Epithelial cell of esophagus (primary cell): ENCODE measurements around the gene SIGLEC7.

ENCODE experiments used
- DNase-seq: peaks from one replicate; pipeline ENCODE4 v3.0.0; 2010; ENCODE audit warnings: low read depth
- H3K4me3 ChIP-seq: 2 replicates; pipeline ENCODE4 v1.5.1; 2011; ENCODE audit warnings: mild to moderate bottlenecking, low read length, control low read depth
- TF ChIP-seq, protein P1 (sequence below): IDR thresholded peaks from 2 replicates; pipeline ENCODE4 v1.5.1; 2011; ENCODE audit warnings: low read depth, mild to moderate bottlenecking, low read length, control low read depth, inconsistent platforms; ENCODE audit not compliant: insufficient read depth; ENCODE audit errors: missing control alignments

The SIGLEC7 gene

DNA sequence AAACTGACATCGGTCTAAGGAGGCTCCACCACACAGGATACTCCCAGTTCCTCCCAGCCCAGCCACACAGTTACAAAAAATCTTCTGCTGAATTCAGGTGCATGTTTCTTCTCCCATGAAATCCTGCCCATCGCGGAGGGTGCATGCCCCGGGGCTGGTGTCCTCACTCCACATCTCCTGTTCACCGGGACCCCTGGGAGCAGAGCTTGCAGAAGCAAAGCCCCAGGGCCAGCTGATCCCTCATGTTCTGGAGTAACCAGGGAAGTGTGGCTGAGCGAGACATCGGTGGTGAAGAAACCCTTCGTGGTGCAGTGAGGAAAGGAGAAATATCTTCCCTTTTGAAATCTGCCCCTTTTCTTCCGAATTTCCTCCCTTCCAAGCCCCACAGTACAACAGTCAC is 18.3 kb upstream of the SIGLEC7 start:
- no peak for DNase-seq
- no peak overlapping the region for H3K4me3 ChIP-seq
- TF ChIP-seq, protein P1, sequence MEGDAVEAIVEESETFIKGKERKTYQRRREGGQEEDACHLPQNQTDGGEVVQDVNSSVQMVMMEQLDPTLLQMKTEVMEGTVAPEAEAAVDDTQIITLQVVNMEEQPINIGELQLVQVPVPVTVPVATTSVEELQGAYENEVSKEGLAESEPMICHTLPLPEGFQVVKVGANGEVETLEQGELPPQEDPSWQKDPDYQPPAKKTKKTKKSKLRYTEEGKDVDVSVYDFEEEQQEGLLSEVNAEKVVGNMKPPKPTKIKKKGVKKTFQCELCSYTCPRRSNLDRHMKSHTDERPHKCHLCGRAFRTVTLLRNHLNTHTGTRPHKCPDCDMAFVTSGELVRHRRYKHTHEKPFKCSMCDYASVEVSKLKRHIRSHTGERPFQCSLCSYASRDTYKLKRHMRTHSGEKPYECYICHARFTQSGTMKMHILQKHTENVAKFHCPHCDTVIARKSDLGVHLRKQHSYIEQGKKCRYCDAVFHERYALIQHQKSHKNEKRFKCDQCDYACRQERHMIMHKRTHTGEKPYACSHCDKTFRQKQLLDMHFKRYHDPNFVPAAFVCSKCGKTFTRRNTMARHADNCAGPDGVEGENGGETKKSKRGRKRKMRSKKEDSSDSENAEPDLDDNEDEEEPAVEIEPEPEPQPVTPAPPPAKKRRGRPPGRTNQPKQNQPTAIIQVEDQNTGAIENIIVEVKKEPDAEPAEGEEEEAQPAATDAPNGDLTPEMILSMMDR: no peak

GRCh38 chr19:51124216-51124615 is 17.9 kb upstream of the SIGLEC7 start:
- DNase-seq: no peak
- H3K4me3 ChIP-seq: no peak overlapping the region
- TF ChIP-seq, protein P1: no peak

GRCh38 chr19:51124729-51125128 is 17.4 kb upstream of the SIGLEC7 start, which contains the start of gene SIGLEC9:
Gene SIGLEC9 (plus strand): TSS chr19:51124906. CDS start chr19:51124975, 69 bp downstream.
- H3K4me3 ChIP-seq: no peak within 1 kb of the TSS
- no peak for DNase-seq
- TF ChIP-seq, protein P1: no peak

DNA sequence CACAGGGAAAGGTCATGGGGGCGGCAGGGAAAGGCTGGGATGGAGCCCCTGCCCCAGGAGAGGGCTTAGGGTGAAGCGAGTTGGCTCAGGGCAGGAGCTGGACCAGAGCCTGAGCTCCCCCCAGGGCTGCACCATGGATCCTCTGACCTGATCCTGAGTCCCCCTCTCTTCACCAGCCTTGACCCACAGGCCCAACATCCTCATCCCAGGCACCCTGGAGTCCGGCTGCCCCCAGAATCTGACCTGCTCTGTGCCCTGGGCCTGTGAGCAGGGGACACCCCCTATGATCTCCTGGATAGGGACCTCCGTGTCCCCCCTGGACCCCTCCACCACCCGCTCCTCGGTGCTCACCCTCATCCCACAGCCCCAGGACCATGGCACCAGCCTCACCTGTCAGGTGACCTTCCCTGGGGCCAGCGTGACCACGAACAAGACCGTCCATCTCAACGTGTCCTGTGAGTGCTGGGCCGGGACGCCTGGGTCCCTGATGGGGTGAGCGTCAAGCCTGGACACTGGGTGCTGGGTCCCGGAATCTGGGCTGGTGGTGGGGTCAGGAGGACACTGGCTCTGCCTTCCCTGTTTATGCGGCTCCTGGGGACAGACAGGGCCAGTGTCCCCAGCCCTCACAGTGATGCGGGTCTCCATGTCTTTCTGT is 16.6 kb upstream of the SIGLEC7 start:
- DNase-seq: no peak
- no peak overlapping the region for H3K4me3 ChIP-seq
- TF ChIP-seq, protein P1: no peak

- no peak overlapping the region for H3K4me3 ChIP-seq
- TF ChIP-seq, protein P1: no peak
These were observed 15.1 kb upstream of the SIGLEC7 start for GRCh38 chr19:51127032-51127431.

GRCh38 chr19:51127755-51128154 is 14.3 kb upstream of the SIGLEC7 start:
- no peak for DNase-seq
- no peak overlapping the region for H3K4me3 ChIP-seq
- TF ChIP-seq, protein P1: no peak

More at GRCh38 chr19:51127032-51127431, 15.1 kb upstream of the SIGLEC7 start:
- DNase-seq: no peak

DNA sequence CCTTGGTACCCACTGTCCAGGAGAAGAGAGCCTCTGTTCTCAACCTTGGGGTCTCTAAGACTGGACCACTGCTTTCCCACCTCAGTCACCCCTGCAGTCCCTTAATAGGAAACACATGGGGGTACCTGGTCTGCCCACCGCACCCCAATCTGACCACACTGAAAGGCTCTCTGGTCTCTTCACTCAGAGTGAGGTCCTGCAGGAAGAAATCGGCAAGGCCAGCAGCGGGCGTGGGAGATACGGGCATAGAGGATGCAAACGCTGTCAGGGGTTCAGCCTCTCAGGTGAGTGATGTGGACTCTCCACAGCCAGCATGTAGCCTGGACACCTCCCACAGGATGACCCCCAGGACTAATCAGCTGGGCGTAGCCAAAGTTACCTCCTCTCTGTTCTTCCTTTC is 13.9 kb upstream of the SIGLEC7 start:
- DNase-seq: no peak
- TF ChIP-seq, protein P1: no peak
- H3K4me3 ChIP-seq: no peak overlapping the region
